B cell (primary cell): Measurements from ENCODE around the gene ZNF79. TPM values are rescaled to one million over a fixed set of nuclear protein-coding genes. Genes with fewer than 3 reads are reported as not detected.

Source experiments
- ATAC-seq: fragments of 200-7000 bp; cut with Tn5 transposase; one replicate; pipeline ENCODE4 v1.10.0; 2021; ENCODE audit warnings: low read depth, mild to moderate bottlenecking, moderate number of reproducible peaks, moderate library complexity
- CTCF ChIA-PET: fragments of 350-600 bp; sonication (Branson Sonifier 250); formaldehyde crosslinking; loops from one replicate; lab custom pipeline; 2021; ENCODE audit warnings: antibody characterized with exemption, inconsistent platforms; lab: Charles Lee
- POLR2A ChIA-PET: fragments of 350-600 bp; sonication (Branson Sonifier 250); formaldehyde crosslinking; loops from one replicate; lab custom pipeline; 2021; ENCODE audit warnings: antibody characterized with exemption; lab: Charles Lee
- DNase-seq: peaks from one replicate; pipeline ENCODE4 v3.0.0; 2013
- H2AFZ ChIP-seq: 2 replicates; pipeline ENCODE4 v1.6.1; 2012; ENCODE audit warnings: mild to moderate bottlenecking, low read depth, low read length; ENCODE audit not compliant: insufficient read depth, poor library complexity, severe bottlenecking
- H3K27ac ChIP-seq, 2 donors: 1 replicate in 1 of 2; 2 replicates in 1 of 2; pipeline ENCODE4 v1.5.1; 2012 to 2013; ENCODE audit warnings: low read length in 2 of 2, mild to moderate bottlenecking in 2 of 2, moderate library complexity in 1 of 2
- H3K27me3 ChIP-seq, 4 experiments: fragments of 200-600 bp in 1 of 4; sonication (generic) in 1 of 4; replicated peaks in 1 of 4; 1 replicate in 2 of 4; 2 replicates in 2 of 4; pipeline versions ENCODE4 v1.6.1 to v1.7.0; 2013 to 2016; ENCODE audit warnings: low read length in 3 of 4, mild to moderate bottlenecking in 2 of 4, mixed read lengths in 1 of 4, moderate library complexity in 1 of 4; ENCODE audit not compliant: insufficient read depth in 4 of 4, control insufficient read depth in 3 of 4; ENCODE audit errors: control extremely low read depth in 1 of 4
- H3K36me3 ChIP-seq, 2 experiments: replicated peaks in 1 of 2; 1 replicate in 1 of 2; 2 replicates in 1 of 2; pipeline versions ENCODE4 v1.6.1 to v1.7.1; 2013; ENCODE audit warnings: low read length in 1 of 2; ENCODE audit not compliant: insufficient read depth in 2 of 2, control insufficient read depth in 1 of 2; ENCODE audit errors: control extremely low read depth in 1 of 2, extremely low read depth in 1 of 2
- H3K4me1 ChIP-seq, 2 donors: fragments of 200-600 bp in 1 of 2; sonication (generic) in 1 of 2; 1 replicate in 1 of 2; 2 replicates in 1 of 2; pipeline versions ENCODE4 v1.5.1 to v1.6.1; 2013 to 2017; ENCODE audit warnings: low read length in 2 of 2; ENCODE audit not compliant: control insufficient read depth in 2 of 2, insufficient read depth in 2 of 2
- H3K4me2 ChIP-seq: replicated peaks from 2 replicates; pipeline ENCODE3; 2012; ENCODE audit warnings: mild to moderate bottlenecking, low read depth, low read length; ENCODE audit not compliant: poor library complexity, severe bottlenecking
- H3K4me3 ChIP-seq, 5 experiments: fragments of 200-600 bp in 1 of 5; sonication (generic) in 1 of 5; 1 replicate in 3 of 5; 2 replicates in 2 of 5; pipeline versions ENCODE4 v1.5.1 to v1.7.0; 2011 to 2016; ENCODE audit warnings: low read length in 4 of 5, mild to moderate bottlenecking in 4 of 5, low read depth in 2 of 5, control low read depth in 1 of 5, moderate library complexity in 1 of 5; ENCODE audit not compliant: insufficient read depth in 1 of 5; ENCODE audit errors: control extremely low read depth in 1 of 5, extremely low read depth in 1 of 5
- H3K79me2 ChIP-seq: fragments of 200-600 bp; sonication (generic); one replicate; pipeline ENCODE4 v1.6.0; 2016; ENCODE audit warnings: low read length; ENCODE audit not compliant: control insufficient read depth, insufficient read depth
- H3K9ac ChIP-seq: fragments of 200-600 bp; sonication (generic); 2 replicates; pipeline ENCODE4 v1.6.1; 2017; ENCODE audit warnings: mild to moderate bottlenecking, low read length, moderate library complexity
- H3K9me3 ChIP-seq, 3 donors: one replicate each; pipeline versions ENCODE4 v1.6.1 to v1.7.1; 2013; ENCODE audit warnings: low read length in 2 of 3; ENCODE audit not compliant: control insufficient read depth in 2 of 3, insufficient read depth in 1 of 3; ENCODE audit errors: control extremely low read depth in 1 of 3
- H4K20me1 ChIP-seq: 2 replicates; pipeline ENCODE4 v1.6.0; 2012; ENCODE audit warnings: mild to moderate bottlenecking, low read length; ENCODE audit not compliant: insufficient read depth, control insufficient read depth, poor library complexity, severe bottlenecking
- H3K27ac Mint-ChIP-seq: one replicate; pipeline ENCODE4 v1.8.0; 2021; ENCODE audit warnings: mixed read lengths
- H3K27me3 Mint-ChIP-seq: one replicate; pipeline ENCODE4 v1.8.0; 2021; ENCODE audit warnings: mixed read lengths
- H3K4me1 Mint-ChIP-seq: one replicate; pipeline ENCODE4 v1.8.0; 2021; ENCODE audit warnings: mixed read lengths
- H3K4me3 Mint-ChIP-seq: one replicate; pipeline ENCODE4 v1.8.0; 2021; ENCODE audit warnings: mixed read lengths
- H3K9me3 Mint-ChIP-seq: one replicate; pipeline ENCODE4 v1.8.0; 2022; ENCODE audit warnings: mixed read lengths; ENCODE audit not compliant: insufficient read depth
- CTCF ChIP-seq: fragments of 200-600 bp; IDR thresholded peaks from one replicate; pipeline ENCODE4 v1.8.0; 2022; ENCODE audit warnings: antibody characterized with exemption, mild to moderate bottlenecking
- EZH2 ChIP-seq: IDR thresholded peaks from 2 replicates; pipeline ENCODE4 v1.6.1; 2012; ENCODE audit warnings: borderline replicate concordance, low read depth, mild to moderate bottlenecking, moderate library complexity, low read length; ENCODE audit not compliant: insufficient read depth, poor library complexity, severe bottlenecking
- WGBS: methylation state at CpG from one replicate; pipeline ENCODE4 v1.1.5; 2013; ENCODE audit warnings: missing lambda C conversion rate; ENCODE audit not compliant: insufficient coverage; 5-methylcytosine and 5-hydroxymethylcytosine counted together
- intact Hi-C: fragments of 100-400 bp; cut with micrococcal nuclease; formaldehyde crosslinking; loops from one replicate; pipeline ENCODE4 v1.10.0; 2022
- polyA plus RNA-seq: library from polyadenylated mRNA; depleted of rRNA; stranded (reverse); fragments of >200 nt; gene quantifications from 2 replicates; pipeline ENCODE4 v1.2.3, GENCODE V29; 2012
- total RNA-seq, 2 donors: library from RNA; stranded (reverse); fragments of 120-200 nt in 1 of 2; gene quantifications; 1 replicate in 1 of 2; 2 replicates in 1 of 2; pipeline versions ENCODE4 v1.2.3 to v1.2.4, GENCODE V29; 2013 to 2022

Gene ZNF79
- total and polyA plus RNA-seq, 2 donors (not counting 1 experiment from before 2014, with no cell fraction given), result 4.8 to 16.1 TPM

DNA sequence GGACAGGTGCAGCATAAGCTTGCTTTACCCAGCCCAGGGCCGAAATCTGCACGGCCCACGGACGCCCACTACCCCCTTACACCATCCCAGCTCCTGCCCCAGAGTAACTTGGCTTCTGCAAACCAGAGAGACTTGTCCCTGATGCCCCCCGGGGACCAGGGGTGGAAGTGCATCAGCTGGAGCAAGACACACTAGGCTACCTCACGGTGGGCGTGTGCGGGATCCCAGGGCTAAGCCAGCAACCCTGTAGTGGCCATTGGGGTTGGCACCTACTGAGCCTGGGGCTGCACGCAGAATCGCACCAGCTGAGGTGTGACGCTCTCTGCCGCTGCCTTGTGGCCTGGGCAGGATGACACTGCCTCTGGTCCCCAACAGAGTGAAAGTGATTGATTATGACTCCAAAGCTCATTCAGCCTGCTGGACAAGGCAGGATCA lies 6.1 kb upstream of the ZNF79 start:
- peak overlapping the region; percentile 15 for H3K4me3 Mint-ChIP-seq
- no peak overlapping the region for H3K27ac Mint-ChIP-seq
- Histone ChIP-seq H3K4me3 (no peak overlapping the region), H3K27ac (no peak overlapping the region), H3K4me1 (peaks cover 6 to 10% of the 10 kb centered on the region in 2 donors), H2AFZ (no peak overlapping the region), H3K27me3 (no peaks in the 10 kb centered on the region), H3K4me2 (no peak overlapping the region), H3K9me3 (no peaks in the 10 kb centered on the region), H3K9ac (no peak overlapping the region), H3K79me2 (peaks cover 13% of the 10 kb centered on the region), H3K36me3 (no peaks in the 10 kb centered on the region), H4K20me1 (no peaks in the 10 kb centered on the region)
- intact Hi-C loops, result no loop called here
- no peak for TF ChIP-seq EZH2
- peak; percentile 22 for TF ChIP-seq CTCF
- H3K4me1 Mint-ChIP-seq, result peaks cover 8% of the 10 kb centered on the region
- DNase-seq, result peak; percentile 43
- WGBS, result 76% methylated on average over 12 of the region's 12 CpGs
- POLR2A ChIA-PET, result interaction anchor here (0.7 kb wide), 1 partner anchor 9 kb away, joined by 3 read pairs; no protein-coding TSS in a partner anchor
- H3K9me3 Mint-ChIP-seq, result no peaks in the 10 kb centered on the region
- no peaks in the 10 kb centered on the region for H3K27me3 Mint-ChIP-seq
- no peak for ATAC-seq
- CTCF ChIA-PET, result interaction anchor here (1.1 to 1.5 kb wide), 2 partner anchors 21 to 203 kb away, joined by 7 to 8 read pairs; partner anchors contain the start of gene SLC2A8

GRCh38 chr9:127419348-127419747 lies 4.8 kb upstream of the ZNF79 start:
- no peak for TF ChIP-seq EZH2
- TF ChIP-seq CTCF, result no peak
- CTCF ChIA-PET, result interaction anchor here (1.5 kb wide), 1 partner anchor 22 kb away, joined by 7 read pairs; the partner anchor contains the start of gene SLC2A8
- DNase-seq (no peak), ATAC-seq (no peak)
- H3K27me3 ChIP-seq, result no peaks in the 10 kb centered on the region
- no peaks in the 10 kb centered on the region for H3K27me3 Mint-ChIP-seq
- POLR2A ChIA-PET, result no interaction called here
- H3K4me2 ChIP-seq, result peak overlapping the region; percentile 20
- H3K27ac Mint-ChIP-seq, result no peak overlapping the region
- H3K79me2 ChIP-seq, result peaks cover 23% of the 10 kb centered on the region
- H3K27ac ChIP-seq, result no peak overlapping the region
- no peaks in the 10 kb centered on the region for H3K36me3 ChIP-seq
- no peaks in the 10 kb centered on the region for H3K9me3 Mint-ChIP-seq
- intact Hi-C loops, result no loop called here
- H4K20me1 ChIP-seq, result no peaks in the 10 kb centered on the region
- H2AFZ ChIP-seq, result no peak overlapping the region
- peaks cover 19% of the 10 kb centered on the region for H3K4me1 Mint-ChIP-seq
- H3K4me3 Mint-ChIP-seq, result no peak overlapping the region
- peak overlapping the region in 3 of 5 experiments; percentile 18 to 41 (median 31) for H3K4me3 ChIP-seq
- no peaks in the 10 kb centered on the region for H3K9me3 ChIP-seq
- H3K4me1 ChIP-seq, result peaks cover 12 to 17% of the 10 kb centered on the region in 2 donors
- H3K9ac ChIP-seq, result peak overlapping the region; percentile 25
- no CpG with 5 or more reads among the region's 6 CpGs for WGBS
